HG03432 (cell line): ENCODE results near the gene CCL21.
"Not testable (repeated sequence)": the region's sequence is repeated elsewhere in the genome, so short reads cannot be mapped to it uniquely, and the experiment has no call there.

Experiments
- ATAC-seq: cut with Tn5 transposase; IDR thresholded peaks from one replicate; pipeline ENCODE4 v1.9.1; 2021; ENCODE audit warnings: mild to moderate bottlenecking, moderate library complexity; ENCODE audit not compliant: unreplicated experiment

Gene CCL21

GRCh38 chr9:34710023-34710422 lies at the start of gene CCL21:
Gene CCL21, minus strand, starts transcription at chr9:34710136. Its CDS starts 70 bp downstream, at chr9:34710066.
- ATAC-seq = no peak

- ATAC-seq = no peak
Measured at GRCh38 chr9:34759432-34760134, 49.6 kb upstream of the CCL21 start.

GRCh38 chr9:34750320-34750719 lies 40.4 kb upstream of the CCL21 start:
- ATAC-seq = not testable (repeated sequence)

- no peak for ATAC-seq
Measured at GRCh38 chr9:34746526-34746925, 36.6 kb upstream of the CCL21 start.

- ATAC-seq = no peak
Measured at GRCh38 chr9:34744295-34745221, 34.6 kb upstream of the CCL21 start.

GRCh38 chr9:34742710-34743109 lies 32.8 kb upstream of the CCL21 start:
- no peak for ATAC-seq

GRCh38 chr9:34741628-34742027 lies 31.7 kb upstream of the CCL21 start:
- ATAC-seq = no peak

- ATAC-seq = not testable (repeated sequence)
Measured at GRCh38 chr9:34740176-34740575, 30.2 kb upstream of the CCL21 start.

GRCh38 chr9:34737677-34738260 lies 27.8 kb upstream of the CCL21 start:
- ATAC-seq = no peak

GRCh38 chr9:34734720-34735119 lies 24.8 kb upstream of the CCL21 start:
- ATAC-seq = no peak

GRCh38 chr9:34732886-34733285 lies 22.9 kb upstream of the CCL21 start:
- no peak for ATAC-seq

- ATAC-seq = no peak
Measured at GRCh38 chr9:34732478-34732877, 22.5 kb upstream of the CCL21 start.

GRCh38 chr9:34723141-34723540 lies 13.2 kb upstream of the CCL21 start:
- ATAC-seq = no peak

GRCh38 chr9:34719769-34720025 lies 9.8 kb upstream of the CCL21 start:
- not testable (repeated sequence) for ATAC-seq

GRCh38 chr9:34719021-34719768 lies 9.3 kb upstream of the CCL21 start:
- ATAC-seq = no peak

- ATAC-seq = no peak
Measured at GRCh38 chr9:34717996-34718614, 8.2 kb upstream of the CCL21 start.

GRCh38 chr9:34716711-34717110 lies 6.8 kb upstream of the CCL21 start:
- no peak for ATAC-seq

GRCh38 chr9:34715639-34716215 lies 5.8 kb upstream of the CCL21 start:
- no peak for ATAC-seq

GRCh38 chr9:34714007-34714406 lies 4.1 kb upstream of the CCL21 start:
- ATAC-seq = no peak

GRCh38 chr9:34712140-34712539 lies 2.2 kb upstream of the CCL21 start:
- no peak for ATAC-seq
